Parathyroid adenoma (tissue), 2 donors: ENCODE measurements around the gene ARHGEF12.

Experiments
- H2AFZ ChIP-seq: fragments of 300-600 bp; sonication (generic); one replicate; pipeline ENCODE4 v1.7.0; 2017; ENCODE audit warnings: antibody characterized with exemption, mild to moderate bottlenecking
- H3K27ac ChIP-seq: fragments of 300-600 bp; sonication (generic); one replicate; pipeline ENCODE4 v1.7.0; 2017
- H3K27me3 ChIP-seq: fragments of 300-600 bp; sonication (generic); one replicate; pipeline ENCODE4 v1.7.0; 2017; ENCODE audit warnings: low read length; ENCODE audit not compliant: control insufficient read depth, insufficient read depth
- H3K36me3 ChIP-seq: fragments of 300-600 bp; sonication (generic); one replicate; pipeline ENCODE4 v1.7.0; 2017; ENCODE audit warnings: low read length; ENCODE audit not compliant: control insufficient read depth, insufficient read depth
- H3K4me1 ChIP-seq: fragments of 300-600 bp; sonication (generic); one replicate; pipeline ENCODE4 v1.7.0; 2017; ENCODE audit warnings: control low read depth
- H3K4me2 ChIP-seq: fragments of 300-600 bp; sonication (generic); one replicate; pipeline ENCODE4 v1.7.0; 2017; ENCODE audit warnings: low read length
- H3K4me3 ChIP-seq: fragments of 300-600 bp; sonication (generic); one replicate; pipeline ENCODE4 v1.7.0; 2017; ENCODE audit warnings: low read depth, low read length
- H3K79me2 ChIP-seq: fragments of 300-600 bp; sonication (generic); one replicate; pipeline ENCODE4 v1.7.0; 2017; ENCODE audit warnings: control low read depth
- H3K9ac ChIP-seq: fragments of 300-600 bp; sonication (generic); one replicate; pipeline ENCODE4 v1.7.0; 2017; ENCODE audit warnings: mild to moderate bottlenecking
- H3K9me3 ChIP-seq: fragments of 300-600 bp; sonication (generic); one replicate; pipeline ENCODE4 v1.7.0; 2017; ENCODE audit warnings: low read length; ENCODE audit not compliant: control insufficient read depth
- CTCF ChIP-seq: fragments of 300-600 bp; sonication (generic); IDR thresholded peaks from one replicate; pipeline ENCODE4 v1.7.0; 2017; ENCODE audit warnings: antibody characterized with exemption, mild to moderate bottlenecking
- donor health status: primary hyperparathyroidism.

The ARHGEF12 gene

GRCh38 chr11:120352405-120352804 lies 16.2 kb downstream of the ARHGEF12 start:
- TF ChIP-seq CTCF: no peak
- Histone ChIP-seq H3K36me3 (no peaks in the 10 kb centered on the region), H2AFZ (no peak overlapping the region), H3K4me1 (no peaks in the 10 kb centered on the region), H3K4me3 (no peak overlapping the region), H3K9me3 (no peaks in the 10 kb centered on the region), H3K9ac (no peak overlapping the region), H3K27me3 (no peaks in the 10 kb centered on the region), H3K4me2 (no peak overlapping the region), H3K79me2 (peaks cover 29% of the 10 kb centered on the region), H3K27ac (no peak overlapping the region)

- Histone ChIP-seq H3K79me2 (peaks cover 41% of the 10 kb centered on the region), H3K9ac (no peak overlapping the region), H2AFZ (no peak overlapping the region), H3K27me3 (no peaks in the 10 kb centered on the region), H3K4me3 (no peak overlapping the region), H3K9me3 (no peaks in the 10 kb centered on the region), H3K4me1 (no peaks in the 10 kb centered on the region), H3K27ac (no peak overlapping the region), H3K36me3 (no peaks in the 10 kb centered on the region), H3K4me2 (no peak overlapping the region)
- no peak for TF ChIP-seq CTCF
Observed at GRCh38 chr11:120354068-120354467, 17.9 kb downstream of the ARHGEF12 start.

GRCh38 chr11:120354779-120355178 lies 18.6 kb downstream of the ARHGEF12 start:
- no peak overlapping the region for H3K9ac ChIP-seq
- TF ChIP-seq CTCF: no peak
- no peak overlapping the region for H3K4me3 ChIP-seq
- no peaks in the 10 kb centered on the region for H3K27me3 ChIP-seq
- H2AFZ ChIP-seq: no peak overlapping the region
- peaks cover 41% of the 10 kb centered on the region for H3K79me2 ChIP-seq
- H3K36me3 ChIP-seq: no peaks in the 10 kb centered on the region
- no peaks in the 10 kb centered on the region for H3K4me1 ChIP-seq
- no peak overlapping the region for H3K4me2 ChIP-seq
- H3K9me3 ChIP-seq: no peaks in the 10 kb centered on the region
- H3K27ac ChIP-seq: no peak overlapping the region

GRCh38 chr11:120357620-120358019 lies 21.4 kb downstream of the ARHGEF12 start:
- Histone ChIP-seq H3K27me3 (no peaks in the 10 kb centered on the region), H3K4me2 (no peak overlapping the region), H2AFZ (no peak overlapping the region), H3K4me1 (no peaks in the 10 kb centered on the region), H3K79me2 (peaks cover 38% of the 10 kb centered on the region), H3K36me3 (no peaks in the 10 kb centered on the region), H3K9ac (no peak overlapping the region), H3K4me3 (no peak overlapping the region), H3K27ac (no peak overlapping the region), H3K9me3 (no peaks in the 10 kb centered on the region)
- no peak for TF ChIP-seq CTCF

- Histone ChIP-seq H3K4me2 (no peak overlapping the region), H3K9ac (no peak overlapping the region), H3K9me3 (no peaks in the 10 kb centered on the region), H2AFZ (no peak overlapping the region), H3K27ac (no peak overlapping the region), H3K4me3 (no peak overlapping the region), H3K36me3 (no peaks in the 10 kb centered on the region), H3K27me3 (no peaks in the 10 kb centered on the region), H3K79me2 (peaks cover 29% of the 10 kb centered on the region), H3K4me1 (no peaks in the 10 kb centered on the region)
- no peak for TF ChIP-seq CTCF
Observed at GRCh38 chr11:120358729-120359128, 22.5 kb downstream of the ARHGEF12 start.
